ENCODE results near the gene CCDC102A.

The CCDC102A gene

GRCh38 chr16:57535680-57536305 is 578 bp downstream of the CCDC102A start:
- peak; percentile 96 for DNase-seq

GRCh38 chr16:57534881-57535658 is 1.3 kb downstream of the CCDC102A start:
- DNase-seq, result peak; percentile 58

GRCh38 chr16:57534337-57534880 is 2.0 kb downstream of the CCDC102A start:
- peak; percentile 59 for DNase-seq

- DNase-seq, result peak; percentile 56
Observed at GRCh38 chr16:57533431-57534336, 2.7 kb downstream of the CCDC102A start.

GRCh38 chr16:57532266-57532625 is 4.1 kb downstream of the CCDC102A start:
- peak; percentile 51 for DNase-seq

- peak; percentile 35 for DNase-seq
Observed at GRCh38 chr16:57531635-57532265, 4.6 kb downstream of the CCDC102A start.

- DNase-seq, result peak; percentile 47
Observed at GRCh38 chr16:57531253-57531575, 5.2 kb downstream of the CCDC102A start.

- peak; percentile 61 for DNase-seq
Observed at GRCh38 chr16:57530522-57531252, 5.7 kb downstream of the CCDC102A start.

GRCh38 chr16:57530104-57530521 is 6.3 kb downstream of the CCDC102A start:
- peak; percentile 82 for DNase-seq

- DNase-seq, result no peak
Observed at GRCh38 chr16:57529391-57530103, 6.8 kb downstream of the CCDC102A start.

- no peak for DNase-seq
Observed at GRCh38 chr16:57528499-57529390, 7.6 kb downstream of the CCDC102A start.

GRCh38 chr16:57527610-57528360 is 8.6 kb downstream of the CCDC102A start:
- DNase-seq, result no peak

GRCh38 chr16:57527027-57527426 is 9.3 kb downstream of the CCDC102A start:
- DNase-seq, result no peak

- no peak for DNase-seq
Observed at GRCh38 chr16:57526498-57526897, 9.9 kb downstream of the CCDC102A start.

- no peak for DNase-seq
Observed at GRCh38 chr16:57525761-57526160, 10.6 kb downstream of the CCDC102A start.

GRCh38 chr16:57522960-57523359 is 13.4 kb downstream of the CCDC102A start:
- no peak for DNase-seq

- peak; percentile 94 for DNase-seq
Observed at GRCh38 chr16:57519796-57520360, 16.5 kb downstream of the CCDC102A start.

- no peak for DNase-seq
Observed at GRCh38 chr16:57518922-57519321, 17.4 kb downstream of the CCDC102A start.

GRCh38 chr16:57518520-57518919 is 17.9 kb downstream of the CCDC102A start:
- DNase-seq, result no peak

Data from activated CD8-positive, alpha-beta memory T cell treated with anti-CD3 and anti-CD28 coated beads, Interleukin-2, amount 50 U/mL, for 48 hours (primary cell).